Stimulated activated naive B cell treated with anti-CD40 and anti-IgM and Interleukin-4, amounts not matched to agents 10 μg/mL and 1 μg/mL and 100 μg/mL, for 72 hours (primary cell): ENCODE results near the gene MICU2.
"Not testable (repeated sequence)": the region's sequence is repeated elsewhere in the genome, so short reads cannot be mapped to it uniquely, and the experiment has no call there.

Source experiments
- ATAC-seq, 2 donors: fragments of 150-1000 bp; cut with Tn5 transposase; replicated peaks; 2 replicates each; pipeline ENCODE4 v1.10.0; 2021; ENCODE audit warnings: moderate library complexity in 1 of 2
- DNase-seq: peaks from one replicate; pipeline ENCODE4 v3.0.0; 2021
- H3K27ac Mint-ChIP-seq: one replicate; pipeline ENCODE4 v1.8.0; 2022; ENCODE audit warnings: mild to moderate bottlenecking, mixed read lengths
- H3K27me3 Mint-ChIP-seq, 2 donors: one replicate each; pipeline ENCODE4 v1.8.0; 2022; ENCODE audit warnings: mixed read lengths in 2 of 2
- H3K36me3 Mint-ChIP-seq, 2 donors: one replicate each; pipeline ENCODE4 v1.8.0; 2022; ENCODE audit warnings: mixed read lengths in 2 of 2, mild to moderate bottlenecking in 1 of 2
- H3K4me1 Mint-ChIP-seq, 2 donors: one replicate each; pipeline ENCODE4 v1.8.0; 2022; ENCODE audit warnings: mixed read lengths in 2 of 2, mild to moderate bottlenecking in 1 of 2
- H3K4me3 Mint-ChIP-seq, 2 donors: one replicate each; pipeline ENCODE4 v1.8.0; 2022; ENCODE audit warnings: mild to moderate bottlenecking in 2 of 2, mixed read lengths in 2 of 2, moderate library complexity in 1 of 2
- H3K9me3 Mint-ChIP-seq, 2 donors: one replicate each; pipeline ENCODE4 v1.8.0; 2022; ENCODE audit warnings: mixed read lengths in 2 of 2, mild to moderate bottlenecking in 1 of 2

The MICU2 gene

GRCh38 chr13:21583478-21583877 is 20.5 kb downstream of the MICU2 start:
- Mint-ChIP-seq H3K4me1 (peaks cover 19 to 32% of the 10 kb centered on the region in 2 donors), H3K27me3 (no peaks in the 10 kb centered on the region), H3K4me3 (no peak overlapping the region), H3K9me3 (peaks cover 3 to 5% of the 10 kb centered on the region in 2 donors), H3K36me3 (peaks cover 10 to 19% of the 10 kb centered on the region in 2 donors), H3K27ac (no peak overlapping the region)
- ATAC-seq, result no peak
- no peak for DNase-seq

- Mint-ChIP-seq H3K27ac (peak overlapping the region; percentile 42), H3K27me3 (no peaks in the 10 kb centered on the region), H3K4me1 (peaks cover 19 to 21% of the 10 kb centered on the region in 2 donors), H3K4me3 (no peak overlapping the region), H3K9me3 (peaks cover 3 to 5% of the 10 kb centered on the region in 2 donors), H3K36me3 (peaks cover 10 to 14% of the 10 kb centered on the region in 2 donors)
- DNase-seq (no peak), ATAC-seq (no peak)
These were observed 23.2 kb downstream of the MICU2 start for GRCh38 chr13:21580736-21581135.

- Mint-ChIP-seq H3K36me3 (peaks cover 7 to 10% of the 10 kb centered on the region in 2 donors), H3K27me3 (no peaks in the 10 kb centered on the region), H3K4me3 (no peak overlapping the region), H3K27ac (no peak overlapping the region), H3K4me1 (peaks cover 19 to 22% of the 10 kb centered on the region in 2 donors), H3K9me3 (peaks cover 3 to 5% of the 10 kb centered on the region in 2 donors)
- DNase-seq (no peak), ATAC-seq (peak; percentile 85 to 87)
These were observed 24.1 kb downstream of the MICU2 start for GRCh38 chr13:21579754-21580316.

GRCh38 chr13:21578748-21579147 is 25.2 kb downstream of the MICU2 start:
- peaks cover 8 to 13% of the 10 kb centered on the region in 2 donors for H3K36me3 Mint-ChIP-seq
- no peaks in the 10 kb centered on the region for H3K27me3 Mint-ChIP-seq
- no peak overlapping the region for H3K4me3 Mint-ChIP-seq
- DNase-seq (no peak), ATAC-seq (no peak)
- H3K4me1 Mint-ChIP-seq, result peaks cover 24 to 28% of the 10 kb centered on the region in 2 donors
- H3K9me3 Mint-ChIP-seq, result peaks cover 3 to 5% of the 10 kb centered on the region in 2 donors
- no peak overlapping the region for H3K27ac Mint-ChIP-seq

GRCh38 chr13:21576426-21576825 is 27.5 kb downstream of the MICU2 start:
- Mint-ChIP-seq H3K9me3 (no peaks in the 10 kb centered on the region), H3K4me3 (no peak overlapping the region), H3K27me3 (no peaks in the 10 kb centered on the region), H3K4me1 (peaks cover 23 to 30% of the 10 kb centered on the region in 2 donors), H3K27ac (no peak overlapping the region), H3K36me3 (peaks cover 4 to 11% of the 10 kb centered on the region in 2 donors)
- ATAC-seq (no peak), DNase-seq (no peak)

GRCh38 chr13:21573920-21574712 is 29.9 kb downstream of the MICU2 start:
- peaks cover 20 to 24% of the 10 kb centered on the region in 2 donors for H3K4me1 Mint-ChIP-seq
- H3K4me3 Mint-ChIP-seq, result no peak overlapping the region
- no peak for DNase-seq
- no peaks in the 10 kb centered on the region for H3K27me3 Mint-ChIP-seq
- no peak overlapping the region for H3K27ac Mint-ChIP-seq
- ATAC-seq, result no peak
- no peaks in the 10 kb centered on the region for H3K9me3 Mint-ChIP-seq
- peaks cover 5 to 11% of the 10 kb centered on the region in 2 donors for H3K36me3 Mint-ChIP-seq

GRCh38 chr13:21569686-21570085 is 34.3 kb downstream of the MICU2 start:
- Mint-ChIP-seq H3K4me3 (no peak overlapping the region), H3K9me3 (no peaks in the 10 kb centered on the region), H3K27me3 (no peaks in the 10 kb centered on the region), H3K27ac (no peak overlapping the region), H3K36me3 (peaks cover 16 to 24% of the 10 kb centered on the region in 2 donors), H3K4me1 (peaks cover 18 to 34% of the 10 kb centered on the region in 2 donors)
- DNase-seq (no peak), ATAC-seq (no peak)

GRCh38 chr13:21568854-21569253 is 35.1 kb downstream of the MICU2 start:
- DNase-seq (no peak), ATAC-seq (peak; percentile 67 to 68)
- Mint-ChIP-seq H3K4me1 (peaks cover 15 to 30% of the 10 kb centered on the region in 2 donors), H3K9me3 (no peaks in the 10 kb centered on the region), H3K36me3 (peaks cover 21 to 30% of the 10 kb centered on the region in 2 donors), H3K27ac (peak overlapping the region; percentile 9), H3K4me3 (no peak overlapping the region), H3K27me3 (no peaks in the 10 kb centered on the region)

- H3K9me3 Mint-ChIP-seq, result no peaks in the 10 kb centered on the region
- ATAC-seq (no peak), DNase-seq (no peak)
- H3K27ac Mint-ChIP-seq, result no peak overlapping the region
- H3K4me3 Mint-ChIP-seq, result no peak overlapping the region
- no peaks in the 10 kb centered on the region for H3K27me3 Mint-ChIP-seq
- H3K4me1 Mint-ChIP-seq, result peaks cover 14 to 27% of the 10 kb centered on the region in 2 donors
- peaks cover 30 to 40% of the 10 kb centered on the region in 2 donors for H3K36me3 Mint-ChIP-seq
These were observed 36.3 kb downstream of the MICU2 start for GRCh38 chr13:21567714-21568113.

GRCh38 chr13:21557995-21558394 is 46.0 kb downstream of the MICU2 start:
- Mint-ChIP-seq H3K9me3 (peaks cover 0 to 4% of the 10 kb centered on the region in 2 donors), H3K4me1 (peaks cover 17 to 28% of the 10 kb centered on the region in 2 donors), H3K27ac (no peak overlapping the region), H3K27me3 (no peaks in the 10 kb centered on the region), H3K4me3 (no peak overlapping the region), H3K36me3 (peaks cover 47 to 58% of the 10 kb centered on the region in 2 donors)
- DNase-seq, result no peak
- no peak for ATAC-seq

GRCh38 chr13:21556051-21556450 is 47.9 kb downstream of the MICU2 start:
- no peak for DNase-seq
- no peak for ATAC-seq
- Mint-ChIP-seq H3K9me3 (peaks cover 0 to 4% of the 10 kb centered on the region in 2 donors), H3K27me3 (no peaks in the 10 kb centered on the region), H3K27ac (no peak overlapping the region), H3K4me1 (peaks cover 17 to 28% of the 10 kb centered on the region in 2 donors), H3K4me3 (no peak overlapping the region), H3K36me3 (peaks cover 41 to 52% of the 10 kb centered on the region in 2 donors)

- not testable (repeated sequence) for H3K27me3 Mint-ChIP-seq, H3K9me3 Mint-ChIP-seq, H3K4me3 Mint-ChIP-seq, H3K27ac Mint-ChIP-seq, ATAC-seq, DNase-seq
- peaks cover 19 to 28% of the 10 kb centered on the region in 2 donors for H3K4me1 Mint-ChIP-seq
- H3K36me3 Mint-ChIP-seq, result peaks cover 32 to 42% of the 10 kb centered on the region in 2 donors
These were observed 50.7 kb downstream of the MICU2 start for GRCh38 chr13:21553261-21553660.

- Mint-ChIP-seq H3K36me3 (peaks cover 17 to 28% of the 10 kb centered on the region in 2 donors), H3K27ac (no peak overlapping the region), H3K4me1 (peaks cover 16 to 21% of the 10 kb centered on the region in 2 donors), H3K9me3 (peaks cover 0 to 4% of the 10 kb centered on the region in 2 donors), H3K27me3 (no peaks in the 10 kb centered on the region), H3K4me3 (no peak overlapping the region)
- no peak for DNase-seq
- no peak for ATAC-seq
These were observed 53.1 kb downstream of the MICU2 start for GRCh38 chr13:21550918-21551317.

GRCh38 chr13:21549633-21550032 is 54.3 kb downstream of the MICU2 start:
- DNase-seq, result no peak
- peaks cover 0 to 4% of the 10 kb centered on the region in 2 donors for H3K9me3 Mint-ChIP-seq
- no peaks in the 10 kb centered on the region for H3K27me3 Mint-ChIP-seq
- no peak for ATAC-seq
- H3K27ac Mint-ChIP-seq, result no peak overlapping the region
- peaks cover 25 to 32% of the 10 kb centered on the region in 2 donors for H3K36me3 Mint-ChIP-seq
- peaks cover 15 to 20% of the 10 kb centered on the region in 2 donors for H3K4me1 Mint-ChIP-seq
- H3K4me3 Mint-ChIP-seq, result no peak overlapping the region

GRCh38 chr13:21548577-21548976 is 55.4 kb downstream of the MICU2 start:
- Mint-ChIP-seq H3K9me3 (peaks cover 0 to under 1% of the 10 kb centered on the region in 2 donors), H3K4me3 (no peak overlapping the region), H3K36me3 (peaks cover 23 to 32% of the 10 kb centered on the region in 2 donors), H3K27ac (no peak overlapping the region), H3K4me1 (peaks cover 15 to 22% of the 10 kb centered on the region in 2 donors), H3K27me3 (no peaks in the 10 kb centered on the region)
- no peak for DNase-seq
- ATAC-seq, result no peak
